ENCODE measurements around the gene SYTL4.
"Not testable (repeated sequence)": the region's sequence is repeated elsewhere in the genome, so short reads cannot be mapped to it uniquely, and the experiment has no call there.

SYTL4 gene

GRCh38 chrX:100731441-100732281 lies at the start of gene SYTL4:
TSS of gene SYTL4 (minus strand) at chrX:100732121. CDS start at chrX:100702037, 30,084 bp downstream.
- DNase-seq (ENCODE audit: low read depth): no peak

DNA sequence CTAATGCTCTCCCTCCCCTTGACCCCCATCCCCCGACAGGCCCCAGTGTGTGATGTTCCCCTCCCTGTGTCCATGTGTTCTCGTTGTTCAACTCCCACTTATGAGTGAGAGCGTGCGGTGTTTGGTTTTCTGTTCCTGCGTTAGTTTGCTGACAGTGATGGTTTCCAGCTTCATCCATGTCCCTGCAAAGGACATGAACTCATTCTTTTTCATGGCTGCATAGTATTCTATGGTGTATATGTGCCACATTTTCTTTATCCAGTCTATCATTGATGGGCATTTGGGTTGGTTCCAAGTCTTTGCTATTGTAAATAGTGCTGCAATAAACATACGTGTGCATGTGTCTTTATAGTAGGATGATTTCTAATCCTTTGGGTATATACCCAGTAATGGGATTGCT lies 37.5 kb upstream of the SYTL4 start:
- not testable (repeated sequence) for DNase-seq (ENCODE audit: low read depth)

DNA sequence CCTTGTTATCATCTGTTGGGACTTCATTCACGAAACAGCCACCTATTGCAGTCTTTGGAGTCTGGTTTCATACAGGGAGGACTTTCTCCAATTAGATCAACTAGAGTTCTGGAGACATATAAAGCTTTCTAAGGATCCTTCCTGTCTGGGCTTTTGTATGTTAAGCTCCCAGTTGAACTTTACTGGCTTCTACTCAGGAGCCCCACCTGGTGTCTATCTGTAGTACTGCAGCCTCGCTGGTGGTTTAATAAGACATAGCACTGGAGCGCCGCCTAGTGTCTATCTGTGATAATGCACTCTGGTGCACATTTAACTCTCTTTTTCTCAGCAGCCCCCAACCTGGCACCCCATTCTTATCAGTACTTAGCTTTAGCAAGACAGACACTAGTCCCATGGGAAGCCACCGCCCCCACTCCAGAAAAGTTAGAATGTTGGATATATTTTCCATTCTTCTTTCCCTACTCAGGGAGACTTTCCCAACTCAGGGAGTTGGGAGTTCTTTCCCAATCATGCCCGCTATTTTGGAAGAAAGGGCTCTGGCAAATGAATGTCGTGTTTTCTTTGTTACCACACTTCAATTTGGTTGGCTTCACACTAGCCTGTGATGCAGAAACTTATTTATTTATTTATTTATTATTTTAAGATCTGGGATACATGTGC lies 36.9 kb upstream of the SYTL4 start:
- peak; percentile 70 for DNase-seq (ENCODE audit: low read depth)

- DNase-seq (ENCODE audit: low read depth): no peak
These were observed 19.0 kb upstream of the SYTL4 start for GRCh38 chrX:100750883-100751282.

DNA sequence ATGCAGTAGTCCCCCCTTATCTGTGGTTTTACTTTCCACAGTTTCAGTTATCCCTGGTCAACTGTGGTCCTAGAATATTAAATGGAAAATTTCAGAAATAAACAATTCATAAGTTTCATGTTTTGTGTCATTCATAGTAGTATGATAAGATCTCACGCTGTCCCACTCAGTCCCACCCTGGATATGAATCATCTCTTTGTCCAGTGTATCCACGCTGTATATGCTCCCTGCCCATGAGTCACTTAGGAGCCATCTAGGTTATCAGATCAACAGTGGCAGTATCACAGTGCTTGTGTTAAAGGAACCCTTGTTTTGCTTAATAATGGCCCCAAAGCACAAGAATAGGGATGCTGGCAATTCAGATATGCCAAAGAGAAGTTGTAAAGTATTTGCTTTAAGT lies 16.2 kb upstream of the SYTL4 start:
- DNase-seq (ENCODE audit: low read depth): no peak

DNA sequence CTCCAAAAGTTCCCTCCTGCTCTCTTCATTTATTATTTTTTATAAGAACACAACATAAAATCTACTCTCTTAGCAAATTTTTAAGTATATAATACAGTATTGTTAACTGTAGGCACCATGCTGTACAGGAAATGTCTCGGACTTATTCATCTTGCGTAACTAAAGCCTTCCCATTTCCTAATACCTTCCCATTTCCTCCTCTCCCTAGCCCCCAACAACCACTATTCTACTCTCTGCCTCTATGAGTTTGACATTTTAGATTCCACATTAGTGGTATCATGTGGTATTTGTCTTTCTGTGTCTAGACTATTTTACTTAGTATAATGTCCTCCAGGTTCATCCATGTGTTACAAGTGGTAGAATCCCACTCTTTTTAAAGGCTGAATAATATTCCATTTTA lies 15.8 kb upstream of the SYTL4 start:
- DNase-seq (ENCODE audit: low read depth): no peak

- DNase-seq (ENCODE audit: low read depth): no peak
These were observed 15.2 kb upstream of the SYTL4 start for GRCh38 chrX:100747090-100747489.

GRCh38 chrX:100745806-100746537 lies 14.1 kb upstream of the SYTL4 start:
- no peak for DNase-seq (ENCODE audit: low read depth)

GRCh38 chrX:100745205-100745604 lies 13.3 kb upstream of the SYTL4 start:
- DNase-seq (ENCODE audit: low read depth): no peak

- no peak for DNase-seq (ENCODE audit: low read depth)
These were observed 11.2 kb upstream of the SYTL4 start for GRCh38 chrX:100743009-100743607.

- DNase-seq (ENCODE audit: low read depth): not testable (repeated sequence)
These were observed 7.9 kb downstream of the SYTL4 start for GRCh38 chrX:100724006-100724405.

GRCh38 chrX:100721328-100721727 lies 10.6 kb downstream of the SYTL4 start:
- DNase-seq (ENCODE audit: low read depth): no peak

DNA sequence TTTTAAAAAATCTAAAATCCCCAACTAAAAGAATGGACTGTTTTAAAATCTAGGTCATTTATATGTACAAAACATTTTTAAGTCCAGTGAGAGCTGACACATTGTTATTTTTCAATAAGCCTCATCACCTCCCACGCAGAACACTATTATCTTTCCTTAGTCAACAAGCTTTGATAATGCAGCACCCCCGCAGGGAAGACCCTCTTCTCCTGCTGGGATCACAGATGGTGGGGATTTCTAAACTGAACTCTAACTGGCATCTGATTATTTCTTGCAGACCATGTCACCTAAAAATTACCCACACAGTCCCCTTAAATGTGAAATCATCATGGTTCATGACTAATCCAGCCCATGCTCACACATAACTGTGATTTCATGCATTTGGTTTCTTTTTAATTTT lies 11.6 kb downstream of the SYTL4 start:
- no peak for DNase-seq (ENCODE audit: low read depth)

GRCh38 chrX:100719139-100719538 lies 12.8 kb downstream of the SYTL4 start:
- DNase-seq (ENCODE audit: low read depth): no peak

- no peak for DNase-seq (ENCODE audit: low read depth)
These were observed 14.6 kb downstream of the SYTL4 start for GRCh38 chrX:100717363-100717762.

- no peak for DNase-seq (ENCODE audit: low read depth)
These were observed 21.1 kb downstream of the SYTL4 start for GRCh38 chrX:100710816-100711215.

DNA sequence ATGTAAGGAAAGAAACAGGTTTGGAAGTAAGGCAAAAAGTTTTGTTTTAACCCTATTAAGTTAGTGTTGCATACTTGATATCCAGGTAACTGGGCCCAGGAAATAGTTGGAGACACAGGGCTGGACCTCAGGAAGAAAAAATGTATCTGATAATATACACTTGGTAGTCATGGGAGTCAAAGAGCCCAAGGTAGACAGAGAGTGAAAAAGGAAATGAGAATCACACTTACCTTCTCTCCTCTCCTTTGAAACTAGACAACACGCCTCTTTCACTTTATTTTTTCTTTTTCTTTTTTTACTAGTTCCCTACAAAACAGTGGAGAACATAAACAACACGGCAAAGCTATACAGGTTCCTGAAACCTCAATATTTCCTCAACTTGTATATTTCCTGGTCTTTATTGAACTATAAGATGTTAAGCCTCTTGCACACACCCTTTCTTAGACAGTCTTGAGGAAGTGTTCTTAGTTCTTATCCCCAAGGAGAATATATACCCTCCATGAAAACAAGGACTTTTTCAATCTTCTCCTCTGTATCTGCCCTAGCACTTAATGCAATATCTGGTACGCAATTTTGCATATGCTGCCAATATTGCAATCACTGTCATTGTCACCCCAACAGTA lies 27.2 kb downstream of the SYTL4 start:
- no peak for DNase-seq (ENCODE audit: low read depth)

DNA sequence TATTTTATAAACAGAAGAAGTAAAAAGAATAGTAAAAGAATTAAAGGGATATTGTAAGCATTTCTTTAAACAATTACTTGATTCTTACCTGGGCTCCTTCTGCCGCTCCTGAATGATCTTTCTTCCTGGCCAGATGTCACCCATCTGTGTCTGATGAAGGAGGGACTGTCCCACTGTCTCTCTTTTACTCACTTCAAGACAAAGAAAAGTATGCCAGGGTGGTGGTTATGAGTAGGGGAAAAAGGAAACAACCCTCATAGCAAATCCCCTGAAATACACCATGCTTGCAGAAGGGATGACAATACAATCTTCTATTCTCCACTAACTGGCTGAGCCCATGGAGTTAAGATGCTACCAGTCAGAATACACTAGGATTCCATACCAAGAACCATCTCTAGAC lies 31.1 kb downstream of the SYTL4 start:
- DNase-seq (ENCODE audit: low read depth): no peak

GRCh38 chrX:100698551-100698950 lies 33.4 kb downstream of the SYTL4 start:
- DNase-seq (ENCODE audit: low read depth): no peak

DNA sequence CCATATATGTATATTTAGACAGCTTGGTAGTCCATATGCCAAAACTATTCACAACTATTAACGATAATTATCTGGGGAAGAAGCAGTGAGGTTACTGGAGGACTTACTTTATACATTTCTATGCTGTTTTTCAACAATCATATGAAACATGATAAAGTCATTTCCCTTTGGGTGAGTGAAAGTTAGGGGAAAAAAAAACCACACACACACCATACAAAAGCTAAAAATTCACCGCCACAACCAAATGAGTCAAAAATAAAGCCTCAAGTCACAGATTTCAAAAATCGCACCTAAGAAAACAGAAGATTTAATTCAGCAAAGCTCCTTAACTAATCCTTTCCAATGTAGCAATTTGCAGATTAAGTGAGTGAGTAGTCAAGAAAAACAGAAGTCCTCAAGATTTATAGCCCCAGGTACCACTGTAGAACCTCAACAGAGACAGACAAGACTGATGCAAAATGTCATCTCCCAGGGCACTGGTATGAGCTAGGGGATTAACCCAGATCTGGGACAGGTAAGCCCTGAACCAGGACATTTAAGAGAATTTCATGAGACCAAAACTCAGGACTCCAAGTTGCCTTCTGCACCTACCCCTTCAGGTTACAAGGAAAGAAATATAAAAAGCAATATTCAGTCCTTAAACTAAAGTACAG lies 35.1 kb downstream of the SYTL4 start:
- no peak for DNase-seq (ENCODE audit: low read depth)

- no peak for DNase-seq (ENCODE audit: low read depth)
These were observed 35.9 kb downstream of the SYTL4 start for GRCh38 chrX:100695991-100696390.

All from activated T-cell treated with anti-CD3 and anti-CD28 coated beads for 24 hours (primary cell).